ENCODE results near the gene TMEM170B. TPM values are rescaled to one million over a fixed set of nuclear protein-coding genes. Genes with fewer than 3 reads are reported as not detected.

The TMEM170B gene
- total RNA-seq, 4 donors from 2014 or later, result 7.0 to 11.9 (median 8.8) TPM

DNA sequence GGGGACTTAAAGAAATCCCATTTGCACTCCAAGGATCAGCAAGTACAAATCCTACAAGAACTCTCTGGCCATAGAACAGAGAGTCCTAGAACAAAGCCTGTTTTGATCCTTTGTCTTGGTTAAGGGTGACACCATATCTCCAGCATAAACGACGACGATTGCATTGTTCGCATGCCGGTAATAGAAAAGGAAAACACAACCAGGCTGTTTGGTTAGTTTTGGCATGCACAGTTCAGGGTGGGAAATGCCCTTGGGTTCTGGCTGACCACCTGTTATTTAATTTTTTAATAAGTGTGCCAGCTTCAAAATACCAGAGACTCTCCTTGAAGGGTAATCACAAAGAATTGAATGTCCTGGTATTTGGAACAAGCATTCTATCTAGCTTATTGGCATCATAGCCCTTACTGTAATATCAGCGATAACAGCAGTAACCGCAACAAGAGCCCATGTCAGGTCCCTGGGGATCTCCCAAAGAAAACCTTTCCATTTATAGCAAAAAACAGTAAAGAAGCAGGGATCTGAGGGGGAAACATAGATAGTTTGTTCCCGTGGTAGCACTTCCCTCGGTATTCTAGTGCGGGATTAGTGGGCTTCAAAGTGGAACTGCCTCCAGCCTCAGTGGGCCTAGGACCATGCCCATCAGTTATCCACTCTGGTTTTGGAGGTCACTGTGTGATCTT is 77.1 kb downstream of the TMEM170B start:
- ATAC-seq (ENCODE audit: low FRiP score), result no peak
- TF ChIP-seq, protein P1, sequence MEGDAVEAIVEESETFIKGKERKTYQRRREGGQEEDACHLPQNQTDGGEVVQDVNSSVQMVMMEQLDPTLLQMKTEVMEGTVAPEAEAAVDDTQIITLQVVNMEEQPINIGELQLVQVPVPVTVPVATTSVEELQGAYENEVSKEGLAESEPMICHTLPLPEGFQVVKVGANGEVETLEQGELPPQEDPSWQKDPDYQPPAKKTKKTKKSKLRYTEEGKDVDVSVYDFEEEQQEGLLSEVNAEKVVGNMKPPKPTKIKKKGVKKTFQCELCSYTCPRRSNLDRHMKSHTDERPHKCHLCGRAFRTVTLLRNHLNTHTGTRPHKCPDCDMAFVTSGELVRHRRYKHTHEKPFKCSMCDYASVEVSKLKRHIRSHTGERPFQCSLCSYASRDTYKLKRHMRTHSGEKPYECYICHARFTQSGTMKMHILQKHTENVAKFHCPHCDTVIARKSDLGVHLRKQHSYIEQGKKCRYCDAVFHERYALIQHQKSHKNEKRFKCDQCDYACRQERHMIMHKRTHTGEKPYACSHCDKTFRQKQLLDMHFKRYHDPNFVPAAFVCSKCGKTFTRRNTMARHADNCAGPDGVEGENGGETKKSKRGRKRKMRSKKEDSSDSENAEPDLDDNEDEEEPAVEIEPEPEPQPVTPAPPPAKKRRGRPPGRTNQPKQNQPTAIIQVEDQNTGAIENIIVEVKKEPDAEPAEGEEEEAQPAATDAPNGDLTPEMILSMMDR (IDR thresholded peaks at IDR 0.05), result no peak
- DNase-seq (ENCODE audit: low spot score), result no peak

DNA sequence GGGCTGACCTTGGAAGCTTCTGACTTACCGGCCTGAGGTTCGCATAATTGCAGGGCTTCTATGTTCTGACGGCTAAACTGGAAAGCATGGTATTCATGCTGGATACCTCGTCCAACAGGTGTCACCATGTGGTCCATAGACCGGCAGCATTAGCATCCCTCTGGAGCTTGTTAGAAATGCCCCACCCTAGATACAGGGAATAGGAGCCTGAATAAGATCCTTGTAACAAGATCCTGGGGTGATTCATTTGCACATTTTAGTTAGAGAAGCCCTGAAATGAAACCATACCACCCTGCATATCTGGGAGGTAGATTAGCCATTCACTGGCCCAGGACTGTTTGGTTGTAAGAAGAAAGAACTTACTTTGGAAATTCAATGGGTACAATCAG is 77.7 kb downstream of the TMEM170B start:
- ATAC-seq (ENCODE audit: low FRiP score) (no peak), DNase-seq (ENCODE audit: low spot score) (no peak)
- TF ChIP-seq, protein P1 (IDR thresholded peaks at IDR 0.05), result no peak

DNA sequence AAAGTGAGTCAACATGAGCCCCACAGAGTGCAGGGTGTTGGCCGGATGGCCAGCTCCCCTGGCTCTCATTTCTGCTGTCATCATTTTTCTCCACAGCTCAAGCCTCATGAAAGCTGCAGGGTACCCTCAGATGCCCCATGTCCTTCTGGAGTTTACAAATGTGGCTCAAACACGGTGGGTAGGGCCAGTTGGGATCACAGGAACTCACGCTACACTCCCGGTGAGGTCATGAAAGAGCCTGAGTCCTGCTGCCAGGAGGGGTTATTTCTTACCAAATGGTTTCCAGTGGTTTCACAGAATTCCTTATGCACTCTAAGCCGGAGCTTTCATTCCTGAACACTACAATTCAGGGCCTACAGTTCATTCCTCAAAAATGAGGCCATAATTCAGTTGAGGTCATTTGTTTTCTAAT is 78.7 kb downstream of the TMEM170B start:
- no peak for DNase-seq (ENCODE audit: low spot score)
- TF ChIP-seq, protein P1 (IDR thresholded peaks at IDR 0.05), result no peak
- ATAC-seq (ENCODE audit: low FRiP score), result no peak

DNA sequence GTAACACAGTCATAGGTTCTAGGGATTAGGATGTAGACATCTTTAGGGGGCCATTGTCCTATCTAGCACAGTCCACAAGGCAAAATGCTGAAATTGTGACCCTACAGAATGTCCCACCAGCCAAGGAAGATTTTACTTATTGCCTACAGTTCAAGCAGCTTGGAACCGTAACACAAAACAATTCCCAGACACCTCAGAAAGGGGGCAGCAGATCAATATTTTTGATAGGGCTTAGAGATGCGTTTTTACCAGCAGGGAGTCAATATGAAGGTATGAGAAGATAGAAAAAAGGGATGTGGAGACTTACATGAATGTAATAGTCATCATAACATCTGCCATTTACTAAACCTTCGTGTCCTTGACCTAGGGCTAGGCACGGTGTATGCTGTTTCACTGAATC is 81.0 kb downstream of the TMEM170B start:
- DNase-seq (ENCODE audit: low spot score) (no peak), ATAC-seq (ENCODE audit: low FRiP score) (no peak)
- TF ChIP-seq, protein P1 (IDR thresholded peaks at IDR 0.05), result no peak

DNA sequence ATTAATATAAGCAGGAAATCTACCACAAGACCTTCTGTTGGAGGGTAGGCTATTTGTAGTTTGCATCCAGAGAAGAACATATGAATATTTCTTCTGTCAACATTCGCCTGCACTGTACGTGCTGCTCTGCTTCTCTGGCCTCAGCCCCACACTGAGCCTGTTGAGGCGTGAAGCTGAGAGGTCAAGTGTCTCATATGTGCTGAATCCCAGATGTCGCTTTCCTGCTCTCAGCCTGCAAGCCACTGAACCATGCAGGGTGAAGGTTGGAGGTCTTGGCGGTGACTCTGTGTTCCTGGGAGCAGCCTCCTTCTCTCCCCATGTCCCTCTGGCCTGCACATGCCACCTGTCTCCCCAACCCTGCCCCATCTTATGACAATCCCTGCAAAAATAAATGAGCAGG is 83.6 kb downstream of the TMEM170B start:
- TF ChIP-seq, protein P1 (IDR thresholded peaks at IDR 0.05), result no peak
- DNase-seq (ENCODE audit: low spot score), result no peak
- ATAC-seq (ENCODE audit: low FRiP score), result no peak

DNA sequence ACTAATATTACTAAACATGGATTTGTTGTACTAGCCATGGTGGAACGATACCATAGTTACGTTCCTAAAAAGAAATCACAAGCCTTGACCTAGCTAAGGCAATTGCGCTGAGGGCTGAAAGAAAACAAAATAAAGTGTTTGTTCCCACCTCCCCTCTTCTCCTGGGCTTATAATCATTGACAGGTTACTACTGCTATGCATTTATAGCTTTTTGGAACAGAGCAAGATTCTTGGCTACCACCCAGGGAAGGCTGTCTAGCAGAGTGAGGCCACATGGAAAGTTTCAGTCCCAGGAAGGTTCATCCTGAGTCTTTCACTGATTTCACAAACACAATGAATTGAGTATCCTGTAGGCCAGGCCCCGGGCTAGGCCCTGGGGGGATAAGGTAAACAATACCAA is 84.6 kb downstream of the TMEM170B start:
- TF ChIP-seq, protein P1 (IDR thresholded peaks at IDR 0.05), result no peak
- DNase-seq (ENCODE audit: low spot score), result no peak
- no peak for ATAC-seq (ENCODE audit: low FRiP score)

DNA sequence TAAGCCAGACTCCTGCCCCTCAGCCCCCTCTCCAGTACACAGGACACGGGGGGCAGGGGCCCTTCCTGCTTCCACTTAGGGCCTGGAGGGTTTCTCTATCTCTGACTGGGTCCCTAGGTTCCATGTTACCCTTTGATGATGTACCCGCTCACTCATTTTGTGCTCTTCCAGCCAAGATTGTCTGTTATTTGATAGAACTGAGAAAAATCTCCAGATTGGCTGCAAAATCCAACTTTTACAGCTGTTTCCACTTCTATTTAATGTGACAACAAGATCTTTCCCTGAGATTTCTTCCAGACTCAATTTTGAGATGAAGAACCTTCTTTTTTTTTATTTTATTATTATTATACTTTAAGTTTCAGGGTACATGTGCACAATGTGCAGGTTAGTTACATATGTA is 85.7 kb downstream of the TMEM170B start:
- TF ChIP-seq, protein P1 (IDR thresholded peaks at IDR 0.05), result no peak
- DNase-seq (ENCODE audit: low spot score) (no peak), ATAC-seq (ENCODE audit: low FRiP score) (no peak)
